Islet of Langerhans (tissue), 1 donor: ENCODE data around the gene OSTN.

Experiments
- FAIRE-seq: peaks from one replicate; lab custom pipeline; 2011; peaks lifted over from hg19 to GRCh38; lab: Jason Lieb, UNC

The OSTN gene

GRCh38 chr3:191314109-191314728 is 115.2 kb downstream of the OSTN start:
- FAIRE-seq, result no peak
